Omental fat pad (tissue), 4 donors: ENCODE results near the gene CC2D2A. TPM values are rescaled to one million over a fixed set of nuclear protein-coding genes. Genes with fewer than 3 reads are reported as not detected.

Source experiments
- ATAC-seq: fragments of 150-250 bp; one replicate; pipeline ENCODE4 v1.9.1; 2016; ENCODE audit warnings: mild to moderate bottlenecking, moderate library complexity; ENCODE audit not compliant: low FRiP score
- DNase-seq: peaks from one replicate; pipeline ENCODE4 v3.0.0-alpha.2; 2019; ENCODE audit warnings: low spot score
- CTCF ChIP-seq, 3 donors: fragments of 450-650 bp; IDR thresholded peaks; one replicate each; pipeline ENCODE4 v1.5.1; 2016 to 2017; ENCODE audit warnings: antibody characterized with exemption in 3 of 3, mild to moderate bottlenecking in 3 of 3, moderate library complexity in 2 of 3
- total RNA-seq, 4 donors: library from RNA; depleted of rRNA; stranded (reverse); fragments of >200 nt; gene quantifications; one replicate each; pipeline ENCODE4 v1.1.0, GENCODE V29; 2016

The CC2D2A gene
- total RNA-seq, 4 donors from 2014 or later, result 9.6 to 25.2 (median 11.9) TPM

- no peak for DNase-seq
- TF ChIP-seq CTCF (IDR thresholded peaks at IDR 0.05), result no peak
- no peak for ATAC-seq
Measured at GRCh38 chr4:15536552-15537499, 67.1 kb downstream of the CC2D2A start.

- DNase-seq (no peak), ATAC-seq (no peak)
- no peak for TF ChIP-seq CTCF (IDR thresholded peaks at IDR 0.05)
Measured at GRCh38 chr4:15541941-15542340, 72.3 kb downstream of the CC2D2A start.

DNA sequence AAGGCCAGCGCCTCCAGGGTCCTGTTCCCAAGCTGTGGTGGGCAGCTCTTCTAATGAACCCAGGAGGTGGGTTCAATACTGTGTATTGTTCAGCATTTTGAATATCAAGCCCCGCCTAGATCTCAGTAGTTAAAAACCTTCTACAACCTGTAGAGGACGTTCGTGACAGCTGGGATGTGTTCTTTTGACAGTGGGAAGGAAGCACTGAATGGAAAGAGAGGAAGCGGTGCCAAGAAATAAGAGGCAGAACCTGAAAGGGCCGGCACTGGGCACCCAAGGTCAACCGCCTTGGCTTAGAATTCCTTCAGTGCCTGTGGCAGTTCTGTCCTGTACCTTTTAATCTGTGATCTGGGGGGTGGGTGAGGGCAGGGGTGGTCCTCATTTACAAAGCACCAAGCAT lies 73.1 kb downstream of the CC2D2A start:
- ATAC-seq, result no peak
- no peak for TF ChIP-seq CTCF (IDR thresholded peaks at IDR 0.05)
- no peak for DNase-seq

GRCh38 chr4:15543537-15544247 lies 74.0 kb downstream of the CC2D2A start:
- TF ChIP-seq CTCF (IDR thresholded peaks at IDR 0.05), result no peak
- DNase-seq (no peak), ATAC-seq (no peak)

DNA sequence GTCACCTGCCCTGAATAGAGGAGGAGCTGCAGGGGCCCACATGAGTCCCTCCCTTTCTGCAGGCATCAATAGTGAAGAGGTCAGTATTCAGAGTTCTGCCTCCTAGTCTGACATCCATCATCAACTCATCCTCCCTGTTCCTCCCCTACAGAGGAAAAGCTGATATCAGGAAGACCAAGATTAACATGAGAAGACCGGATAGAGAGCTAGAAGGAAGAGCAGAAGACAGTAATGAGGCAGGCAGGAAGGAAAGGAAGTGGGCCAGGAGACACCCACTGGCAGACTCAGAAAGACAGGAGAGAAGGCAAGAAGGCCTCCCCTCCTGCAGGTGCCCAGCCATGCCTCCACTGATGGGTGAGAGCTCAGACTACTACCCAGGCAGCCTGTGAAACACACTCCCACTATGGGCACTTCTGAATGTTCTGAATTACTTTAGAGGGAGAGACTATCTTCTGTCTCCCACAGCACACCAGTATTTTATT lies 74.6 kb downstream of the CC2D2A start:
- ATAC-seq (peak; percentile 51), DNase-seq (no peak)
- TF ChIP-seq CTCF (IDR thresholded peaks at IDR 0.05), result no peak

GRCh38 chr4:15545371-15545770 lies 75.7 kb downstream of the CC2D2A start:
- ATAC-seq (no peak), DNase-seq (no peak)
- TF ChIP-seq CTCF (IDR thresholded peaks at IDR 0.05), result no peak
